Peyer's patch (tissue), 4 donors: ENCODE results near the gene CASZ1. TPM values are rescaled to one million over a fixed set of nuclear protein-coding genes. Genes with fewer than 3 reads are reported as not detected.

Experiments used
- DNase-seq, 3 donors: peaks; one replicate each; pipeline ENCODE4 v3.0.0-alpha.2; 2017 to 2019
- H3K27ac ChIP-seq, 4 donors: fragments of 200-600 bp; sonication (generic); one replicate each; pipeline ENCODE4 v1.5.1; 2016 to 2019
- H3K27me3 ChIP-seq, 2 donors: fragments of 200-600 bp; sonication (generic); one replicate each; pipeline ENCODE4 v1.5.1; 2019
- H3K36me3 ChIP-seq, 3 donors: fragments of 200-600 bp; sonication (generic); one replicate each; pipeline ENCODE4 v1.5.1; 2016 to 2019
- H3K4me1 ChIP-seq, 4 donors: fragments of 200-600 bp; sonication (generic); one replicate each; pipeline ENCODE4 v1.5.1; 2016 to 2019
- H3K4me3 ChIP-seq, 4 donors: fragments of 200-600 bp; sonication (generic); 1 replicate in 3 of 4; 2 replicates in 1 of 4; pipeline ENCODE4 v1.5.1; 2016 to 2019; ENCODE audit warnings: mild to moderate bottlenecking in 1 of 4
- H3K9me3 ChIP-seq, 4 donors: fragments of 200-600 bp; sonication (generic); one replicate each; pipeline ENCODE4 v1.5.1; 2016 to 2019; ENCODE audit warnings: mild to moderate bottlenecking in 1 of 4
- POLR2A ChIP-seq, 2 donors: fragments of 450-650 bp; IDR thresholded peaks; one replicate each; pipeline ENCODE4 v1.5.1; 2017; ENCODE audit warnings: antibody characterized with exemption in 2 of 2, mild to moderate bottlenecking in 2 of 2, moderate library complexity in 2 of 2
- total RNA-seq, 4 donors: library from RNA; depleted of rRNA; stranded (reverse); fragments of >200 nt; gene quantifications; one replicate each; pipeline ENCODE4 v1.1.0, GENCODE V29; 2016
- TF ChIP-seq, protein P1 (sequence below), 6 experiments: fragments of 450-650 bp in 4 of 6; fragments of 200-600 bp in 2 of 6; sonication (generic) in 1 of 6; IDR thresholded peaks; one replicate each; pipeline ENCODE4 v1.5.1; 2017 to 2019; ENCODE audit warnings: antibody characterized with exemption in 6 of 6, mild to moderate bottlenecking in 3 of 6, moderate library complexity in 1 of 6

The CASZ1 gene
- total RNA-seq, 4 donors from 2014 or later = 87.5 to 165 (median 137) TPM

DNA sequence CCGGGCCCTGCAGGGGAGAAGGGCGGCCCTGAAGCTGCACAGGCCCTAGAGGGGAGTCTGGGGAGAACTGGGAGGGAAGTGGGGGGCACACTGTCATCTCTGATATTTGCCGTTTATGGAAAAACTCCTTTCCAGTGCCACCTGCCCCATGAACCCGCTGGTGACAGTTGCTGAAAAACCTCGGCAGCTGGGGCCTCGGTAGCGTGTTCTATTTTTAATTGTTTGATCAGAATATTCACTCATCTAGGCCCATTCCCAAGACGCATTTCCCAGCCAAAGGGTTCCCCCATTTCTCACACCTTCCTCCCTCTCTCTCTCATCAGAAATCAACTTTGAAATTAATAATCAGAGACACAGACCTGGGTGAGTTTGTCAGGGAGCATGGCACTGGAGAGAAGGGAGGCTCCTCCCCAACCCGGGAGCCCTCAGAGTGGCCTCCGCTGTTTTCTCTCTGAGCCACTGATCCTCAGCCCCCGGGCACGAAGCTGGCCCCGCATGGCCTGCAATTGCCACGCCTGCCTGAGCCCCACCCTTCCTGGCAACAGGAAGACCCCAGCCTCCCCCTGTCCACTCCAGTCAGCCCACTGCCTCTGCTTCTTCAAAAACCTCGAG, 111.1 kb downstream of the CASZ1 start:
- Histone ChIP-seq H3K4me1 (peaks cover 0 to 100% (median 5%) of the 10 kb centered on the region in 4 donors), H3K36me3 (no peaks in the 10 kb centered on the region)
- TF ChIP-seq, protein P1, sequence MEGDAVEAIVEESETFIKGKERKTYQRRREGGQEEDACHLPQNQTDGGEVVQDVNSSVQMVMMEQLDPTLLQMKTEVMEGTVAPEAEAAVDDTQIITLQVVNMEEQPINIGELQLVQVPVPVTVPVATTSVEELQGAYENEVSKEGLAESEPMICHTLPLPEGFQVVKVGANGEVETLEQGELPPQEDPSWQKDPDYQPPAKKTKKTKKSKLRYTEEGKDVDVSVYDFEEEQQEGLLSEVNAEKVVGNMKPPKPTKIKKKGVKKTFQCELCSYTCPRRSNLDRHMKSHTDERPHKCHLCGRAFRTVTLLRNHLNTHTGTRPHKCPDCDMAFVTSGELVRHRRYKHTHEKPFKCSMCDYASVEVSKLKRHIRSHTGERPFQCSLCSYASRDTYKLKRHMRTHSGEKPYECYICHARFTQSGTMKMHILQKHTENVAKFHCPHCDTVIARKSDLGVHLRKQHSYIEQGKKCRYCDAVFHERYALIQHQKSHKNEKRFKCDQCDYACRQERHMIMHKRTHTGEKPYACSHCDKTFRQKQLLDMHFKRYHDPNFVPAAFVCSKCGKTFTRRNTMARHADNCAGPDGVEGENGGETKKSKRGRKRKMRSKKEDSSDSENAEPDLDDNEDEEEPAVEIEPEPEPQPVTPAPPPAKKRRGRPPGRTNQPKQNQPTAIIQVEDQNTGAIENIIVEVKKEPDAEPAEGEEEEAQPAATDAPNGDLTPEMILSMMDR (IDR thresholded peaks at IDR 0.05) = no peak
- no peak for TF ChIP-seq POLR2A (IDR thresholded peaks at IDR 0.05)

DNA sequence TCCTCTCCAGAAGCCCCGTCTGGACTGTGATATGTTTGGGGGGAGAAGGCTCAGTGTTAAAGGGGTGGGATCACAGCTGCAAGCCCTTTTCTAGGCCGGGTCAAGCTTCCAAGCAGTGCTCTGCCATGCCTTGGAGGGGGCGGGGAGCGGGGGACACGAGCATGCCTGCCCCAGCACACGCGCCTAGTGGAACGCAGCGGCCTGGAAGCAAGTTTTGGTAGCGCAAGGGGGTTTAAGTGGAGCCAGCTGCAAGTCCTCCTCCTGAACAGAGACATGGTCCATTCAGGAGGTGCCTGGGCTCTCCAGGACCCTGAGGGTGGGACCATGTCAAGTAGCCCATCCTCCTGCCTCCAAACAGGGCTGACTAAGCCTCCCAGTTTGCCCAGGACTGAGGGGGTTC, 112.2 kb downstream of the CASZ1 start:
- Histone ChIP-seq H3K27ac (peak overlapping the region in 2 of 4 donors; percentile 2 to 51), H3K4me3 (no peak overlapping the region), H3K4me1 (peaks cover 0 to 100% (median 5%) of the 10 kb centered on the region in 4 donors), H3K27me3 (no peaks in the 10 kb centered on the region), H3K36me3 (no peaks in the 10 kb centered on the region), H3K9me3 (no peaks in the 10 kb centered on the region)
- TF ChIP-seq POLR2A (IDR thresholded peaks at IDR 0.05) = no peak
- TF ChIP-seq, protein P1 (IDR thresholded peaks at IDR 0.05) = no peak
- no peak for DNase-seq

More for the DNA sequence above, 111.1 kb downstream of the CASZ1 start:
- no peaks in the 10 kb centered on the region for H3K27me3 ChIP-seq
- H3K27ac ChIP-seq = peak overlapping the region in 2 of 4 donors; percentile 64 to 76
- no peak for DNase-seq
- no peaks in the 10 kb centered on the region for H3K9me3 ChIP-seq
- H3K4me3 ChIP-seq = no peak overlapping the region

DNA sequence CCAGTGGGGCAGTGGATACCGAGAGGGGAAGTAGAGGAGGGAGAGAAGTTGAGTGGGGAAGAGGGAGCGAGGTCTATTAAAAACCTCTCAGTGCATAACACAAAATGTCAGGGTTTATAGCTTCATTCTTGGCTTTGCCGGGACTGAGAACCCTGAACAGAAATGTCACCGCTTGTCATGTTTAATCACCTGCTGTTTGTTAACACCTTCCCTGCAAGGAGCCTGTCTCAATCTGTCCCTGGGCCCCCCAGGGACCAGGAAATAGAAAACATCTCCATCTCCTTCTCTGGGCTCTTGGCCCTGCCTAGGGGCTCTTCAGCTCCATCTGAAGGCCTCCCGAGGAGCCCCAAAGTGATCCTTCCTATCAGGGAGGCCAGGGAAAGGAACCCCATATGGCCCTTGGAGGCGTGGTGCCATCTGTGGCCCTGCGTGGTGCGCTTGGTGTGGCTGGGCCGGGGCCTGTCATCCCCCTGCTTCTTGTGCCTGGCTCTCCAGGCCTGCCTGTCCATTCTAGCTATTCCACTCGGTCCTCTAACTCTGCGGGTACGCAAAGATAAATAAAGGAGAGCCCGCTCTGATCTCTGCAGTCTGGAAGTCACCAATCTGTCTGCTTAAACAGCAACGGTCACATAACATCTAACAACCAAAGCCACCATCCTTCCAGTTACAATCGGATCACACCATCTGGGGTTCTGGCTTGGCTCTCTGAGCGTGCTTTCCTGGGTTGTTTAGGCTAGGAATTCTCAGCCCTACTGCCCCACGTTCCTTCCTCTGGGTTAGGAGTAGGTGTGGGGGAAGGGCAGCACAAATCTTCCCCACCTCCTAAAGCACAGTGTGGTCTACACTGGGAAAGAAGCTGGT, 113.8 kb downstream of the CASZ1 start:
- Histone ChIP-seq H3K36me3 (no peaks in the 10 kb centered on the region), H3K27ac (peak overlapping the region in 2 of 4 donors; percentile 27 to 81), H3K9me3 (no peaks in the 10 kb centered on the region), H3K27me3 (no peaks in the 10 kb centered on the region), H3K4me3 (no peak overlapping the region), H3K4me1 (peaks cover 0 to 100% (median 5%) of the 10 kb centered on the region in 4 donors)
- TF ChIP-seq POLR2A (IDR thresholded peaks at IDR 0.05) = no peak
- TF ChIP-seq, protein P1 (IDR thresholded peaks at IDR 0.05) = no peak
- DNase-seq = no peak

DNA sequence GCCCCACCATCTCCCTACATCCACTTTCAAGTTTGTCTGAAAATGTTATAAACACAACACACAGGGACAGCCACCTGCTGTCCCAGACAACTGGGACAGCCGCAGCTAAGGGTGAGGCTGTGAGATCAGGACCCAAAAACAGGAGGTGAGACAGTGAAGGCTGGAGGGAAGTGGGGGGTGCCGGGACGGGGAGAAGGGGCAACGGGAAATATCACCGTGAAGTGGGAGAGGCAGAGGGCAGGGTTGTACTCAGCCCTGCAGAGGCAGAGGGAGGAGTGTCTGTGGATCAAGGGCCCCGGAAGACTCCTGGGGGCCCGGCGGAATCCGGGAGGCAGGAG, 114.4 kb downstream of the CASZ1 start:
- no peak overlapping the region for H3K4me3 ChIP-seq
- H3K27me3 ChIP-seq = no peaks in the 10 kb centered on the region
- TF ChIP-seq POLR2A (IDR thresholded peaks at IDR 0.05) = no peak
- TF ChIP-seq, protein P1 (IDR thresholded peaks at IDR 0.05) = no peak
- H3K9me3 ChIP-seq = no peaks in the 10 kb centered on the region
- H3K4me1 ChIP-seq = peaks cover 0 to 100% (median 5%) of the 10 kb centered on the region in 4 donors
- peak overlapping the region in 2 of 4 donors; percentile 27 to 81 for H3K27ac ChIP-seq
- H3K36me3 ChIP-seq = no peaks in the 10 kb centered on the region
- DNase-seq = no peak

DNA sequence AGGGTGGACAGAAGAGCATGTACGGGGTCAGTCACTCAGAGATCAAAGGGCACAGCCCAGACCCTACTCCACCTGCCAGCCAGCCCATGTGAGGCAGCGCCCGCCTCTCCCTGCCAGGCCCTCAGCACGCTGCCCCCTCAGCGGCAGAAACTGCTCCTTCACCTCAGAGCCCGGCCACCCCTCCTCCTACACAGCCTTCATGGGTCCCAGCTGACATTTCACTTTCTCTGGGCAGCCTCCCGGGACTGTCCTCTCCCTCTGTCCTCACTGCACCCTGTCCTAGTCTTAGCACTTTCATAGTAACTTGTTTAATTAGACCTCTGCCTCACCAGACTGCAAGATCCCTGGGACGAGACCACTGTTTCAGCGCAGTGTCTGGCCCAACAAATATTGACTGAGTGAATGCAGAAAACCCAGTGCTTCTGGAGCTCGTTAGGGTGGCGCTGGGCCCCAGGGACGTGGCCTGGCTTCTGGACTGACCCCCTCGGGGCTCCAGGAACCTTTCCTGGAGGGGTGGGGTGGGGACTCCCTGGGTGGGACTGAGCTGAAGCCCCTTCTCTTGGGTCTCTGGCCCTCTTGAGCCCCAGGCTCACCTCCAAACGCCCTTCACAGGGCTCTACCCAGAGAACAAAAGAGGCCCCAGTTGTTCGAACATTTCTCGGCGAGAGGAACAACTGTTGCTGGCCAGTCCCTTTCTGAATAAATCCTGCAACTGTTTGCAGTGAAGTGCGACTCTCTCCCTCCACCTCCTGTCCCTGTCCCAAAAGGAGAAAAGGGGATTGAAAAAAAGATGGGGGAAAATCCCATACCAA, 114.9 kb downstream of the CASZ1 start:
- DNase-seq = no peak
- TF ChIP-seq POLR2A (IDR thresholded peaks at IDR 0.05) = no peak
- TF ChIP-seq, protein P1 (IDR thresholded peaks at IDR 0.05) = no peak
- Histone ChIP-seq H3K36me3 (no peaks in the 10 kb centered on the region), H3K27ac (peak overlapping the region in 2 of 4 donors; percentile 34 to 81), H3K4me3 (no peak overlapping the region), H3K27me3 (no peaks in the 10 kb centered on the region), H3K9me3 (no peaks in the 10 kb centered on the region), H3K4me1 (peaks cover 0 to 100% (median 6%) of the 10 kb centered on the region in 4 donors)
